Adrenal gland (tissue), 5 donors: Measurements from ENCODE around the gene MYZAP.
"Not testable (repeated sequence)": the region's sequence is repeated elsewhere in the genome, so short reads cannot be mapped to it uniquely, and the experiment has no call there.

Source experiments
- POLR2A ChIP-seq, 2 donors: fragments of 450-650 bp; IDR thresholded peaks; one replicate each; pipeline ENCODE4 v1.6.1; 2017; ENCODE audit warnings: antibody characterized with exemption in 2 of 2, mild to moderate bottlenecking in 2 of 2, moderate library complexity in 1 of 2
- TF ChIP-seq, protein P1 (sequence below), 6 experiments: fragments of 450-650 bp in 4 of 6; fragments of 200-600 bp in 2 of 6; sonication (generic) in 1 of 6; IDR thresholded peaks; 1 replicate in 5 of 6; 2 replicates in 1 of 6; pipeline versions ENCODE4 v1.5.1 to v1.8.0; 2016 to 2021; ENCODE audit warnings: antibody characterized with exemption in 6 of 6, mild to moderate bottlenecking in 2 of 6, moderate library complexity in 1 of 6
- donor health status: DM: no; HTN: no; CAD: no.

- TF ChIP-seq, protein P1, sequence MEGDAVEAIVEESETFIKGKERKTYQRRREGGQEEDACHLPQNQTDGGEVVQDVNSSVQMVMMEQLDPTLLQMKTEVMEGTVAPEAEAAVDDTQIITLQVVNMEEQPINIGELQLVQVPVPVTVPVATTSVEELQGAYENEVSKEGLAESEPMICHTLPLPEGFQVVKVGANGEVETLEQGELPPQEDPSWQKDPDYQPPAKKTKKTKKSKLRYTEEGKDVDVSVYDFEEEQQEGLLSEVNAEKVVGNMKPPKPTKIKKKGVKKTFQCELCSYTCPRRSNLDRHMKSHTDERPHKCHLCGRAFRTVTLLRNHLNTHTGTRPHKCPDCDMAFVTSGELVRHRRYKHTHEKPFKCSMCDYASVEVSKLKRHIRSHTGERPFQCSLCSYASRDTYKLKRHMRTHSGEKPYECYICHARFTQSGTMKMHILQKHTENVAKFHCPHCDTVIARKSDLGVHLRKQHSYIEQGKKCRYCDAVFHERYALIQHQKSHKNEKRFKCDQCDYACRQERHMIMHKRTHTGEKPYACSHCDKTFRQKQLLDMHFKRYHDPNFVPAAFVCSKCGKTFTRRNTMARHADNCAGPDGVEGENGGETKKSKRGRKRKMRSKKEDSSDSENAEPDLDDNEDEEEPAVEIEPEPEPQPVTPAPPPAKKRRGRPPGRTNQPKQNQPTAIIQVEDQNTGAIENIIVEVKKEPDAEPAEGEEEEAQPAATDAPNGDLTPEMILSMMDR (IDR thresholded peaks at IDR 0.05): not testable (repeated sequence)
- not testable (repeated sequence) for TF ChIP-seq POLR2A (IDR thresholded peaks at IDR 0.05)
These were observed 24.3 kb downstream of the MYZAP start for GRCh38 chr15:57615951-57616496.
